NCI-H1694 treated with DMSO at 0.1 percent for 48 hours (cell line): ENCODE data around the gene AEBP1.

Source experiments
- DNase-seq: peaks from one replicate; lab custom pipeline; 2025; lab: John Stamatoyannopoulos, UW

Gene AEBP1

GRCh38 chr7:44066494-44067063, 37.6 kb upstream of the AEBP1 start:
- no peak for DNase-seq

- no peak for DNase-seq
Observed at GRCh38 chr7:44067064-44067951, 36.8 kb upstream of the AEBP1 start.

GRCh38 chr7:44068054-44068453, 36.1 kb upstream of the AEBP1 start:
- no peak for DNase-seq

GRCh38 chr7:44071726-44072363, 32.3 kb upstream of the AEBP1 start:
- no peak for DNase-seq

GRCh38 chr7:44072364-44073231, 31.5 kb upstream of the AEBP1 start:
- DNase-seq, result peak; percentile 44

GRCh38 chr7:44073664-44074348, 30.3 kb upstream of the AEBP1 start:
- DNase-seq, result no peak

GRCh38 chr7:44074349-44074695, 29.8 kb upstream of the AEBP1 start:
- DNase-seq, result no peak

- DNase-seq, result no peak
Observed at GRCh38 chr7:44075296-44076075, 28.7 kb upstream of the AEBP1 start.

GRCh38 chr7:44076101-44076895, 27.8 kb upstream of the AEBP1 start:
- no peak for DNase-seq

- no peak for DNase-seq
Observed at GRCh38 chr7:44077061-44077460, 27.1 kb upstream of the AEBP1 start.

GRCh38 chr7:44077681-44078091, 26.5 kb upstream of the AEBP1 start:
- no peak for DNase-seq

GRCh38 chr7:44078521-44078920, 25.6 kb upstream of the AEBP1 start:
- no peak for DNase-seq

- no peak for DNase-seq
Observed at GRCh38 chr7:44079331-44080021, 24.7 kb upstream of the AEBP1 start.

GRCh38 chr7:44080118-44080517, 24.0 kb upstream of the AEBP1 start:
- DNase-seq, result no peak

GRCh38 chr7:44080686-44081265, 23.4 kb upstream of the AEBP1 start:
- DNase-seq, result no peak

GRCh38 chr7:44081266-44081748, 22.8 kb upstream of the AEBP1 start:
- DNase-seq, result no peak

GRCh38 chr7:44082541-44083207, 21.5 kb upstream of the AEBP1 start:
- DNase-seq, result peak; percentile 98

GRCh38 chr7:44083796-44084195, 20.3 kb upstream of the AEBP1 start:
- no peak for DNase-seq
